SU-DHL-6 (cell line): ENCODE measurements around the gene BICC1.

Experiments used
- H2AFZ ChIP-seq: fragments of 200-600 bp; sonication (generic); 2 replicates; pipeline ENCODE4 v1.6.1; 2014; ENCODE audit warnings: low read depth, mild to moderate bottlenecking, moderate library complexity, mixed read lengths, antibody characterized with exemption, low read length; ENCODE audit not compliant: severe bottlenecking
- H3F3A ChIP-seq: fragments of 200-600 bp; shearing (Covaris generic); 2 replicates; pipeline ENCODE4 v1.6.0; 2016; ENCODE audit warnings: antibody characterized with exemption, mild to moderate bottlenecking; ENCODE audit not compliant: insufficient read depth
- H3K27ac ChIP-seq: fragments of 200-600 bp; sonication (generic); 2 replicates; pipeline ENCODE4 v1.5.1; 2016; ENCODE audit warnings: low read depth, mild to moderate bottlenecking, low read length, moderate library complexity, mixed read lengths
- H3K27me3 ChIP-seq: fragments of 200-600 bp; sonication (generic), shearing (Covaris generic); 2 replicates; pipeline ENCODE4 v1.6.0; 2014; ENCODE audit warnings: mild to moderate bottlenecking, low read length
- H3K36me3 ChIP-seq: fragments of 200-600 bp; sonication (generic); 2 replicates; pipeline ENCODE4 v1.6.1; 2014; ENCODE audit warnings: mild to moderate bottlenecking, low read length, mixed read lengths
- H3K4me2 ChIP-seq: fragments of 300-600, 200-600 bp; shearing (Covaris generic), sonication (generic); 2 replicates; pipeline ENCODE4 v1.6.0; 2014; ENCODE audit warnings: low read length, low read depth, mild to moderate bottlenecking; ENCODE audit not compliant: poor library complexity, severe bottlenecking
- H3K4me3 ChIP-seq: fragments of 200-600 bp; sonication (generic); 2 replicates; pipeline ENCODE4 v1.5.1; 2014; ENCODE audit warnings: antibody characterized with exemption, low read length, mild to moderate bottlenecking, mixed read lengths; ENCODE audit not compliant: insufficient read depth, poor library complexity, severe bottlenecking
- H3K79me2 ChIP-seq: fragments of 200-600 bp; sonication (generic); 2 replicates; pipeline ENCODE4 v1.6.1; 2014; ENCODE audit warnings: mild to moderate bottlenecking, low read length, moderate library complexity; ENCODE audit not compliant: insufficient read depth
- H3K9ac ChIP-seq: fragments of 200-600 bp; sonication (generic); 2 replicates; pipeline ENCODE4 v1.7.0; 2014; ENCODE audit warnings: mild to moderate bottlenecking, low read length
- H3K9me2 ChIP-seq: fragments of 200-600 bp; sonication (generic); replicated peaks from 2 replicates; pipeline ENCODE4 v1.6.1; 2014; ENCODE audit warnings: low read length; ENCODE audit not compliant: insufficient read depth
- H3K9me3 ChIP-seq: fragments of 200-600 bp; sonication (generic); 2 replicates; pipeline ENCODE4 v1.6.1; 2014; ENCODE audit warnings: low read length, mixed read lengths; ENCODE audit not compliant: insufficient read depth
- H4K20me1 ChIP-seq: fragments of 200-600 bp; sonication (generic); 2 replicates; pipeline ENCODE4 v1.6.1; 2014; ENCODE audit warnings: low read depth, mild to moderate bottlenecking, antibody characterized with exemption, low read length, moderate library complexity, mixed read lengths
- EZH2phosphoT487 ChIP-seq: fragments of 200-600 bp; sonication (generic), shearing (Covaris generic); conservative IDR thresholded peaks from 2 replicates; pipeline ENCODE4 v1.6.1; 2018; ENCODE audit warnings: mild to moderate bottlenecking, antibody characterized with exemption, low read length, moderate library complexity, mixed read lengths
- TF ChIP-seq, protein P1 (sequence below): fragments of 200-600 bp; sonication (generic); IDR thresholded peaks from one replicate; pipeline ENCODE4 v1.5.1; 2017; ENCODE audit warnings: antibody characterized with exemption, mild to moderate bottlenecking, low read length, moderate library complexity; ENCODE audit not compliant: insufficient read depth, poor library complexity, severe bottlenecking

BICC1 gene

DNA sequence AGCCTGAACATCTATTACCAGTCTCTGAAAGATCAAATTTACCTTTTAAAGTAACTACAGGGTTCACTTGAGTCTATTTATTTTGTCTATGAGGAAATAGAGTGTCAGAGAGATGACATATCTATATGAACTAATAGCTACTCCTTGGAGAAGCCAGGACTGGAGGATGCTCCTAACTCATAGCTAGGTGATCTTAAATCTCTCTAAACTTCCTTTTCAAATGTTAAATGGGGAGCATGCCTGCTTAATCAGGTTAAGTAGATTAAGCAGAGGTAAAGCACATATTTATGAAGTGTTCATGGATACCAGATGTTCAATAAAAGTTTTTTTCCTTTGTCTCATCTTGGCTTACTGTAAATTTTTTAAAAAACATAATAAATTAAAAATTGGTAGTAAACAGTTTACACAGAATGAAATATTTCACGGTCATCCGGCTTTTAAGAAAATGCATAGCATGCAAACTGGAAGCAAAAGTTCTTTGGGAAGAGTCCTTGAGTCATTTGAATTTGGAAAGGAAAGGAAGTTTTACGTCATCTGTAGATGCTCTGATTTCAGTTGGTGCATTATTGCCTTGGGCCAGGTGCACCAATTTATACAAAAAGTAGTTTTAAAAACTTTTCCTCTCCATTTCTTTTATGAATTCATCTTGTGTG is 155.1 kb downstream of the BICC1 start:
- no peak overlapping the region for H2AFZ ChIP-seq
- H3K79me2 ChIP-seq = no peaks in the 10 kb centered on the region
- H3K9ac ChIP-seq = no peak overlapping the region
- H3K9me3 ChIP-seq = no peaks in the 10 kb centered on the region
- no peak overlapping the region for H3K4me2 ChIP-seq
- no peaks in the 10 kb centered on the region for H3K36me3 ChIP-seq
- TF ChIP-seq, protein P1, sequence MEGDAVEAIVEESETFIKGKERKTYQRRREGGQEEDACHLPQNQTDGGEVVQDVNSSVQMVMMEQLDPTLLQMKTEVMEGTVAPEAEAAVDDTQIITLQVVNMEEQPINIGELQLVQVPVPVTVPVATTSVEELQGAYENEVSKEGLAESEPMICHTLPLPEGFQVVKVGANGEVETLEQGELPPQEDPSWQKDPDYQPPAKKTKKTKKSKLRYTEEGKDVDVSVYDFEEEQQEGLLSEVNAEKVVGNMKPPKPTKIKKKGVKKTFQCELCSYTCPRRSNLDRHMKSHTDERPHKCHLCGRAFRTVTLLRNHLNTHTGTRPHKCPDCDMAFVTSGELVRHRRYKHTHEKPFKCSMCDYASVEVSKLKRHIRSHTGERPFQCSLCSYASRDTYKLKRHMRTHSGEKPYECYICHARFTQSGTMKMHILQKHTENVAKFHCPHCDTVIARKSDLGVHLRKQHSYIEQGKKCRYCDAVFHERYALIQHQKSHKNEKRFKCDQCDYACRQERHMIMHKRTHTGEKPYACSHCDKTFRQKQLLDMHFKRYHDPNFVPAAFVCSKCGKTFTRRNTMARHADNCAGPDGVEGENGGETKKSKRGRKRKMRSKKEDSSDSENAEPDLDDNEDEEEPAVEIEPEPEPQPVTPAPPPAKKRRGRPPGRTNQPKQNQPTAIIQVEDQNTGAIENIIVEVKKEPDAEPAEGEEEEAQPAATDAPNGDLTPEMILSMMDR = no peak
- no peak for TF ChIP-seq EZH2phosphoT487
- no peaks in the 10 kb centered on the region for H3F3A ChIP-seq
- no peaks in the 10 kb centered on the region for H3K27me3 ChIP-seq
- H3K27ac ChIP-seq = no peak overlapping the region
- H3K9me2 ChIP-seq = no peaks in the 10 kb centered on the region
- H4K20me1 ChIP-seq = no peaks in the 10 kb centered on the region
- no peak overlapping the region for H3K4me3 ChIP-seq

DNA sequence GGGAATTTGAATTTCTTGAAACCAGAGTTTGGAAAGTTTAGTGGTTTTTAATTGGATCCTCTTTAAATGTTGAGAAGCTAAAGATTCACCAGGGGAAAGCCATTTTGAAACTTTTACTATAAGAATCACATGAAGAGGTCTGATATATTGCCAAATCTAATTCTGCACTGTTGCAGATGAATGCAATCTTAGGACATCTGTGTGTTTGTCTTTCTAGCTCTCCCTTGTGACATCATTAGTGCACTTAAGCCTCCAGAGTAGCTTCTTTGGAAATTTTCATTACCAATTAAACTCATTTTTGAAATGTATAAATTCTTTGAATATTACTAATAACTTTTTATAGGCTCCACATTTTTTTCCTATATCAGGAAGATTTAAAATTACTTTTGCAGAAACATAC is 160.2 kb downstream of the BICC1 start:
- no peaks in the 10 kb centered on the region for H3K27me3 ChIP-seq
- H3K9me3 ChIP-seq = no peaks in the 10 kb centered on the region

DNA sequence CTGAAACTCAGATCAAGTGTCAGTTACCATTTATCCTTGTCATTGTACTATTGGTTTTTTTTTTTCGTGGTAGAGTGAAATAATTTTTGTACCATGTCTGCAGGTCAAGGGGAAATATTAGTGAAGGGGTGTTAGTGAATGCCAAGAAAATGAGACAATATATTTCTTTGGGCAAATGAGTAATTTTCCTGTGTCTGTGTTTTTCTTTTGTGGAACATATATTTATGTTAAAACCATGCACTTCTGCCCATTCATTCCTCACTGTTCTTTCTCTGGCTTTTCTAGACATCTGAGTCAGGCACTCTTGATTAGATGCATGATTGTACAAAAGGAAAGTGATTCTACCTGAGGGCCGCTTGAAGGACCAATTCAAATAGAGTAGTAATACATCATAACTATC is 161.6 kb downstream of the BICC1 start:
- H3K4me3 ChIP-seq = no peak overlapping the region
- no peaks in the 10 kb centered on the region for H4K20me1 ChIP-seq
- no peaks in the 10 kb centered on the region for H3F3A ChIP-seq
- no peak overlapping the region for H3K9ac ChIP-seq
- no peaks in the 10 kb centered on the region for H3K27me3 ChIP-seq
- TF ChIP-seq, protein P1 = no peak
- TF ChIP-seq EZH2phosphoT487 = no peak
- no peak overlapping the region for H2AFZ ChIP-seq
- H3K9me2 ChIP-seq = no peaks in the 10 kb centered on the region
- H3K27ac ChIP-seq = no peak overlapping the region
- H3K36me3 ChIP-seq = no peaks in the 10 kb centered on the region
- no peaks in the 10 kb centered on the region for H3K79me2 ChIP-seq
- no peaks in the 10 kb centered on the region for H3K9me3 ChIP-seq
- H3K4me2 ChIP-seq = no peak overlapping the region

More for the DNA sequence above, 160.2 kb downstream of the BICC1 start:
- Histone ChIP-seq H3F3A (no peaks in the 10 kb centered on the region), H3K9ac (no peak overlapping the region), H3K4me2 (no peak overlapping the region), H3K79me2 (no peaks in the 10 kb centered on the region), H3K9me2 (no peaks in the 10 kb centered on the region), H3K27ac (no peak overlapping the region), H2AFZ (no peak overlapping the region), H3K4me3 (no peak overlapping the region), H4K20me1 (no peaks in the 10 kb centered on the region), H3K36me3 (no peaks in the 10 kb centered on the region)
- TF ChIP-seq, protein P1 = no peak
- TF ChIP-seq EZH2phosphoT487 = no peak
